BLaER1 (cell line): ENCODE measurements around the gene XYLT2.
A peak's percentile ranks its signal among the peaks of the same experiment; 100 is the strongest.

Experiments used
- H3K27ac ChIP-seq: shearing (Covaris generic); formaldehyde crosslinking; 2 replicates; pipeline ENCODE4 v1.8.1; 2022
- H3K27me3 ChIP-seq: shearing (Covaris generic); formaldehyde crosslinking; 2 replicates; pipeline ENCODE4 v1.8.1; 2022
- H3K36me3 ChIP-seq: shearing (Covaris generic); formaldehyde crosslinking; 2 replicates; pipeline ENCODE4 v1.8.1; 2022
- H3K4me1 ChIP-seq: shearing (Covaris generic); formaldehyde crosslinking; 2 replicates; pipeline ENCODE4 v1.8.1; 2022
- H3K4me2 ChIP-seq: shearing (Covaris generic); formaldehyde crosslinking; 2 replicates; pipeline ENCODE4 v1.8.1; 2022
- H3K4me3 ChIP-seq: shearing (Covaris generic); formaldehyde crosslinking; 2 replicates; pipeline ENCODE4 v1.8.1; 2022
- H3K9ac ChIP-seq: shearing (Covaris generic); formaldehyde crosslinking; 2 replicates; pipeline ENCODE4 v1.8.1; 2022
- H3K9me3 ChIP-seq: shearing (Covaris generic); formaldehyde crosslinking; 2 replicates; pipeline ENCODE4 v1.8.1; 2022
- H4K20me1 ChIP-seq: shearing (Covaris generic); formaldehyde crosslinking; 2 replicates; pipeline ENCODE4 v1.8.1; 2022
- Cebpa-rat ChIP-seq: shearing (Covaris generic); IDR thresholded peaks from 2 replicates; pipeline ENCODE4 v1.8.1; 2022

Gene XYLT2

GRCh38 chr17:50355336-50355700 is 9.4 kb downstream of the XYLT2 start:
- Histone ChIP-seq H3K36me3 (peaks cover 91% of the 10 kb centered on the region), H3K9me3 (no peaks in the 10 kb centered on the region), H3K27ac (no peak overlapping the region), H3K4me1 (peaks cover 9% of the 10 kb centered on the region; the same call in 1 of the 2 replicates), H3K4me3 (no peak overlapping the region), H4K20me1 (peaks cover 96% of the 10 kb centered on the region), H3K27me3 (no peaks in the 10 kb centered on the region), H3K4me2 (no peak overlapping the region; the same call in 1 of the 2 replicates), H3K9ac (no peak overlapping the region)
- no peak for TF ChIP-seq Cebpa-rat

GRCh38 chr17:50355701-50356341 is 9.9 kb downstream of the XYLT2 start:
- peaks cover 96% of the 10 kb centered on the region for H3K36me3 ChIP-seq
- H3K9ac ChIP-seq: no peak overlapping the region
- no peak overlapping the region for H3K4me3 ChIP-seq
- peaks cover 96% of the 10 kb centered on the region for H4K20me1 ChIP-seq
- peaks cover 9% of the 10 kb centered on the region; the same call in 1 of the 2 replicates for H3K4me1 ChIP-seq
- 0 out of 2 replicates have a peak overlapping the region, but pooled peaks have one; percentile 13 for H3K27ac ChIP-seq
- TF ChIP-seq Cebpa-rat: no peak
- no peaks in the 10 kb centered on the region for H3K27me3 ChIP-seq
- H3K9me3 ChIP-seq: no peaks in the 10 kb centered on the region
- H3K4me2 ChIP-seq: peak overlapping the region; percentile 17; the same call in 1 of the 2 replicates

GRCh38 chr17:50356418-50356817 is 10.5 kb downstream of the XYLT2 start:
- Histone ChIP-seq H3K36me3 (peaks cover 98% of the 10 kb centered on the region), H3K27ac (0 out of 2 replicates have a peak overlapping the region, but pooled peaks have one; percentile 13), H3K4me1 (peaks cover 9% of the 10 kb centered on the region; the same call in 1 of the 2 replicates)

GRCh38 chr17:50356892-50357510 is 11.1 kb downstream of the XYLT2 start:
- no peak overlapping the region for H3K4me3 ChIP-seq
- H3K27ac ChIP-seq: no peak overlapping the region
- H4K20me1 ChIP-seq: peaks cover 84% of the 10 kb centered on the region
- H3K9me3 ChIP-seq: no peaks in the 10 kb centered on the region
- peaks cover 92% of the 10 kb centered on the region for H3K36me3 ChIP-seq
- no peak for TF ChIP-seq Cebpa-rat
- no peak overlapping the region for H3K9ac ChIP-seq
- no peaks in the 10 kb centered on the region for H3K27me3 ChIP-seq
- no peak overlapping the region for H3K4me2 ChIP-seq
- peaks cover 9% of the 10 kb centered on the region; the same call in 1 of the 2 replicates for H3K4me1 ChIP-seq

More at GRCh38 chr17:50356418-50356817, 10.5 kb downstream of the XYLT2 start:
- no peak for TF ChIP-seq Cebpa-rat
- Histone ChIP-seq H4K20me1 (peaks cover 90% of the 10 kb centered on the region), H3K4me2 (peak overlapping the region; percentile 17; the same call in 1 of the 2 replicates), H3K9ac (no peak overlapping the region), H3K9me3 (no peaks in the 10 kb centered on the region), H3K4me3 (no peak overlapping the region), H3K27me3 (no peaks in the 10 kb centered on the region)

- TF ChIP-seq Cebpa-rat: no peak
- Histone ChIP-seq H3K27me3 (no peaks in the 10 kb centered on the region), H3K36me3 (peaks cover 81% of the 10 kb centered on the region), H3K9ac (no peak overlapping the region), H3K27ac (no peak overlapping the region), H3K4me1 (peaks cover 9% of the 10 kb centered on the region; the same call in 1 of the 2 replicates), H3K9me3 (no peaks in the 10 kb centered on the region), H4K20me1 (peaks cover 72% of the 10 kb centered on the region), H3K4me2 (no peak overlapping the region), H3K4me3 (no peak overlapping the region)
These were observed 12.3 kb downstream of the XYLT2 start for GRCh38 chr17:50358177-50358576.

- Histone ChIP-seq H3K4me1 (peaks cover 9% of the 10 kb centered on the region; the same call in 1 of the 2 replicates), H4K20me1 (peaks cover 65% of the 10 kb centered on the region), H3K27ac (no peak overlapping the region), H3K4me3 (no peak overlapping the region), H3K4me2 (no peak overlapping the region), H3K9ac (no peak overlapping the region), H3K9me3 (no peaks in the 10 kb centered on the region), H3K27me3 (no peaks in the 10 kb centered on the region), H3K36me3 (peaks cover 76% of the 10 kb centered on the region)
- TF ChIP-seq Cebpa-rat: no peak
These were observed 13.2 kb downstream of the XYLT2 start for GRCh38 chr17:50359005-50359699.

- no peak overlapping the region for H3K9ac ChIP-seq
- H4K20me1 ChIP-seq: peaks cover 63% of the 10 kb centered on the region
- H3K27me3 ChIP-seq: no peaks in the 10 kb centered on the region
- no peak overlapping the region for H3K27ac ChIP-seq
- peaks cover 74% of the 10 kb centered on the region for H3K36me3 ChIP-seq
- no peak for TF ChIP-seq Cebpa-rat
- no peaks in the 10 kb centered on the region for H3K9me3 ChIP-seq
- no peak overlapping the region for H3K4me2 ChIP-seq
- H3K4me3 ChIP-seq: no peak overlapping the region
- peaks cover 12% of the 10 kb centered on the region for H3K4me1 ChIP-seq
These were observed 14.1 kb downstream of the XYLT2 start for GRCh38 chr17:50359998-50360461.

- no peak overlapping the region for H3K4me3 ChIP-seq
- H3K27me3 ChIP-seq: no peaks in the 10 kb centered on the region
- H3K27ac ChIP-seq: no peak overlapping the region
- H4K20me1 ChIP-seq: peaks cover 63% of the 10 kb centered on the region
- H3K36me3 ChIP-seq: peaks cover 73% of the 10 kb centered on the region
- no peaks in the 10 kb centered on the region for H3K9me3 ChIP-seq
- no peak for TF ChIP-seq Cebpa-rat
- no peak overlapping the region for H3K4me2 ChIP-seq
- no peak overlapping the region for H3K9ac ChIP-seq
- peaks cover 17% of the 10 kb centered on the region for H3K4me1 ChIP-seq
These were observed 14.7 kb downstream of the XYLT2 start for GRCh38 chr17:50360486-50361115.

- no peak overlapping the region for H3K4me2 ChIP-seq
- peaks cover 64% of the 10 kb centered on the region for H4K20me1 ChIP-seq
- no peaks in the 10 kb centered on the region for H3K27me3 ChIP-seq
- TF ChIP-seq Cebpa-rat: no peak
- H3K9me3 ChIP-seq: no peaks in the 10 kb centered on the region
- H3K4me3 ChIP-seq: no peak overlapping the region
- H3K27ac ChIP-seq: no peak overlapping the region
- H3K9ac ChIP-seq: no peak overlapping the region
- H3K4me1 ChIP-seq: peaks cover 21% of the 10 kb centered on the region
- H3K36me3 ChIP-seq: peaks cover 73% of the 10 kb centered on the region
These were observed 15.9 kb downstream of the XYLT2 start for GRCh38 chr17:50361561-50362480.
